Smooth muscle cell (in vitro differentiated cells): Measurements from ENCODE around the gene KRTAP22-1. TPM values are rescaled to one million over a fixed set of nuclear protein-coding genes. Genes with fewer than 3 reads are reported as not detected.

Source experiments
- DNase-seq: peaks from one replicate; lab custom pipeline; 2025; ENCODE audit not compliant: unreplicated experiment; lab: John Stamatoyannopoulos, UW
- H2AFZ ChIP-seq: fragments of 200-600 bp; sonication (generic); 2 replicates; pipeline ENCODE4 v1.6.0; 2016; ENCODE audit warnings: antibody characterized with exemption, low read depth, mild to moderate bottlenecking
- H3F3A ChIP-seq: fragments of 200-600 bp; sonication (generic); 2 replicates; pipeline ENCODE4 v1.6.0; 2017; ENCODE audit warnings: antibody characterized with exemption, low read depth
- H3K27ac ChIP-seq: fragments of 200-600 bp; sonication (generic); 2 replicates; pipeline ENCODE4 v1.5.1; 2016; ENCODE audit warnings: low read depth, mild to moderate bottlenecking
- H3K27me3 ChIP-seq: fragments of 200-600 bp; sonication (generic); 2 replicates; pipeline ENCODE4 v1.6.1; 2016; ENCODE audit warnings: low read depth, mild to moderate bottlenecking
- H3K36me3 ChIP-seq: fragments of 200-600 bp; sonication (generic); 2 replicates; pipeline ENCODE4 v1.5.1; 2016; ENCODE audit warnings: low read depth
- H3K4me1 ChIP-seq: fragments of 200-600 bp; sonication (generic); 2 replicates; pipeline ENCODE4 v1.5.1; 2016; ENCODE audit warnings: low read depth
- H3K4me2 ChIP-seq: fragments of 200-600 bp; sonication (generic); 2 replicates; pipeline ENCODE4 v1.6.0; 2016; ENCODE audit warnings: mild to moderate bottlenecking
- H3K4me3 ChIP-seq: fragments of 200-600 bp; sonication (generic); 2 replicates; pipeline ENCODE4 v1.5.1; 2016; ENCODE audit warnings: mild to moderate bottlenecking
- H3K79me2 ChIP-seq: fragments of 200-600 bp; sonication (generic); 2 replicates; pipeline ENCODE4 v1.6.0; 2016; ENCODE audit warnings: low read depth, mild to moderate bottlenecking
- H3K9ac ChIP-seq: fragments of 200-600 bp; sonication (generic); 2 replicates; pipeline ENCODE4 v1.6.0; 2016; ENCODE audit warnings: low read depth
- H3K9me3 ChIP-seq: fragments of 200-600 bp; sonication (generic); replicated peaks from 2 replicates; pipeline ENCODE4 v1.5.1; 2016; ENCODE audit warnings: low read depth
- H4K20me1 ChIP-seq: fragments of 200-600 bp; sonication (generic); 2 replicates; pipeline ENCODE4 v1.6.0; 2016; ENCODE audit warnings: low read depth
- WGBS: methylation state at CpG from one replicate; pipeline ENCODE4 v1.1.7; 2016; ENCODE audit warnings: low lambda C conversion rate; 5-methylcytosine and 5-hydroxymethylcytosine counted together
- polyA plus RNA-seq: library from polyadenylated mRNA; unstranded; fragments of >200 nt; fragmentation: Nextera tagmentation; extraction: Ambion mirVana; gene quantifications from 2 replicates; pipeline ENCODE4 v1.2.1, GENCODE V29; 2016
- total RNA-seq: library from RNA; depleted of rRNA; stranded (reverse); fragments of >200 nt; gene quantifications from 2 replicates; pipeline ENCODE4 v1.2.3, GENCODE V29; 2014
- TF ChIP-seq, protein P1 (sequence below): fragments of 200-600 bp; sonication (generic); IDR thresholded peaks from 2 replicates; pipeline ENCODE4 v1.5.1; 2017; ENCODE audit warnings: borderline replicate concordance, mild to moderate bottlenecking, antibody characterized with exemption; ENCODE audit not compliant: insufficient read depth, poor library complexity, severe bottlenecking

KRTAP22-1 gene
- not detected in 2 replicates for total RNA-seq
- not detected in 2 replicates for polyA plus RNA-seq

DNA sequence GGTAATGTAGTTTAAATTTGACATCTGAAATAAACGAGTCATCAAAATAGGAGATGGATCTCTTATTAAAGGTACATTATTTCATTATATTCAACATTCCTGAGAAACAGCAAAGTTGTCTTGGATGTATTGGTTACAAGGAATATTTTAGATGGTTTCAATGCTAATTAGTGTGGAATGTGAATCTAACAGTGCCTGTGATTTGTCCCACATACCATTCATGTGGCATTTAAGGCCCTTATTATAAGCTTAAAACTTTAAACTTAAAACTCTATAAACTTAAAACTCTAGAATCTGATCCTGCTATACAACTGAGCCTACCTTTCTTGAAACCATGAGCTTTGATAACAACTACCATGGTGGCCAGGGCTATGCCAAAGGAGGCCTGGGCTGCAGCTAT lies at the start of gene KRTAP22-1:
Gene KRTAP22-1, plus strand, starts transcription at position 301 of the 400 bp plus-strand sequence.
- Histone ChIP-seq H3K4me1 (no peaks in the 10 kb centered on the region), H2AFZ (no peak within 1 kb of the TSS), H3K9ac (no peak within 1 kb of the TSS), H3K36me3 (no peaks in the 10 kb centered on the region), H3F3A (no peaks in the 10 kb centered on the region), H3K79me2 (no peaks in the 10 kb centered on the region), H3K27ac (no peak within 1 kb of the TSS), H3K27me3 (no peaks in the 10 kb centered on the region), H3K4me3 (no peak within 1 kb of the TSS), H4K20me1 (no peaks in the 10 kb centered on the region), H3K4me2 (no peak within 1 kb of the TSS), H3K9me3 (no peaks in the 10 kb centered on the region)
- no peak for DNase-seq
- TF ChIP-seq, protein P1, sequence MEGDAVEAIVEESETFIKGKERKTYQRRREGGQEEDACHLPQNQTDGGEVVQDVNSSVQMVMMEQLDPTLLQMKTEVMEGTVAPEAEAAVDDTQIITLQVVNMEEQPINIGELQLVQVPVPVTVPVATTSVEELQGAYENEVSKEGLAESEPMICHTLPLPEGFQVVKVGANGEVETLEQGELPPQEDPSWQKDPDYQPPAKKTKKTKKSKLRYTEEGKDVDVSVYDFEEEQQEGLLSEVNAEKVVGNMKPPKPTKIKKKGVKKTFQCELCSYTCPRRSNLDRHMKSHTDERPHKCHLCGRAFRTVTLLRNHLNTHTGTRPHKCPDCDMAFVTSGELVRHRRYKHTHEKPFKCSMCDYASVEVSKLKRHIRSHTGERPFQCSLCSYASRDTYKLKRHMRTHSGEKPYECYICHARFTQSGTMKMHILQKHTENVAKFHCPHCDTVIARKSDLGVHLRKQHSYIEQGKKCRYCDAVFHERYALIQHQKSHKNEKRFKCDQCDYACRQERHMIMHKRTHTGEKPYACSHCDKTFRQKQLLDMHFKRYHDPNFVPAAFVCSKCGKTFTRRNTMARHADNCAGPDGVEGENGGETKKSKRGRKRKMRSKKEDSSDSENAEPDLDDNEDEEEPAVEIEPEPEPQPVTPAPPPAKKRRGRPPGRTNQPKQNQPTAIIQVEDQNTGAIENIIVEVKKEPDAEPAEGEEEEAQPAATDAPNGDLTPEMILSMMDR = no peak
- 0% methylated on average over 1 of the region's 1 CpG for WGBS

DNA sequence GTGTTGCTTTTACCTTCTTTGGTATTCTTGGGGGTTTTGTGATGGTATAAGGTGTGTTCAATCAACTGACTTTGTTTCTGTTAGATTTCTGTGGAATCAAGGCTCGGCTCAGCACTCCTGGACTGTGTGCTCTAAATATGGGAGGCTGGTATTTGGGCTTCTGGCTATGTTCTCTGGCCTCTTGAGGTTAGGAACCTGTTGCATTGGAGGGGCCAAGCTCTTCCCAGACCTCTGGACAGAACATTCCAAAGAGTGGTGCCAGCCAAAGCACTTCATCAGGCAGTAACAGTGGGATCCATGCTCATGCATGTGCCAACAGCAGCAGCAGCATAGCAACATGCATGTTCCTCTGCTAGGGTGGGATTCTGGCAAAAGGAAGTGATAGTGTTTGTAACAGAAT lies 48.1 kb upstream of the KRTAP22-1 start:
- no peak for DNase-seq
- no peaks in the 10 kb centered on the region for H3K36me3 ChIP-seq
- H3K4me1 ChIP-seq = no peaks in the 10 kb centered on the region
- no peaks in the 10 kb centered on the region for H3K9me3 ChIP-seq
- TF ChIP-seq, protein P1 = no peak
- no peaks in the 10 kb centered on the region for H3K79me2 ChIP-seq
- no peak overlapping the region for H3K27ac ChIP-seq
- H3F3A ChIP-seq = no peaks in the 10 kb centered on the region
- no peaks in the 10 kb centered on the region for H3K27me3 ChIP-seq
- H4K20me1 ChIP-seq = no peaks in the 10 kb centered on the region
- H3K9ac ChIP-seq = no peak overlapping the region
- H3K4me2 ChIP-seq = no peak overlapping the region
- no peak overlapping the region for H3K4me3 ChIP-seq
- 82% methylated on average over 1 of the region's 1 CpG for WGBS
- H2AFZ ChIP-seq = no peak overlapping the region

DNA sequence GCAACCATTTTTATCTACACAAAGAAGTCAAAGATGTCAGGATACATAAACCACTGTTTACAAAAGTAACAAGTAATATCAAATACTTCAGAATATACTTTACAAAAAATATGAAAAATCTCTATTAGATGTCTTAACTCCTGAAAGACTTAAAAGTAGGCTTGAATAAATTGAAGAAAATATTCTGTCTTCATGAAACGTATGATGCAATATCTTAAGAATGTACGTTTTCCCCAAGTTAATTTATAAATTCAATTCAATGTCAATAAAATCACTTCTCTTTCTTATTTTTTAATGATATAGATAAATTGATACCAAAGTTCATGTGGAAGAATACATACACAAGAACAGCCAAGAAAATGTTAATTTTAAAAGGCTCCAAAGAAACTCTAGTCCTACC lies 45.8 kb upstream of the KRTAP22-1 start:
- Histone ChIP-seq H3K4me2 (no peak overlapping the region), H3K79me2 (no peaks in the 10 kb centered on the region), H3K27ac (no peak overlapping the region), H3K36me3 (no peaks in the 10 kb centered on the region), H3K4me3 (no peak overlapping the region), H3K9ac (no peak overlapping the region), H3K9me3 (no peaks in the 10 kb centered on the region), H4K20me1 (no peaks in the 10 kb centered on the region), H3F3A (no peaks in the 10 kb centered on the region), H3K27me3 (no peaks in the 10 kb centered on the region), H3K4me1 (no peaks in the 10 kb centered on the region), H2AFZ (no peak overlapping the region)
- WGBS = 88% methylated on average over 2 of the region's 2 CpGs
- TF ChIP-seq, protein P1 = no peak
- DNase-seq = no peak

DNA sequence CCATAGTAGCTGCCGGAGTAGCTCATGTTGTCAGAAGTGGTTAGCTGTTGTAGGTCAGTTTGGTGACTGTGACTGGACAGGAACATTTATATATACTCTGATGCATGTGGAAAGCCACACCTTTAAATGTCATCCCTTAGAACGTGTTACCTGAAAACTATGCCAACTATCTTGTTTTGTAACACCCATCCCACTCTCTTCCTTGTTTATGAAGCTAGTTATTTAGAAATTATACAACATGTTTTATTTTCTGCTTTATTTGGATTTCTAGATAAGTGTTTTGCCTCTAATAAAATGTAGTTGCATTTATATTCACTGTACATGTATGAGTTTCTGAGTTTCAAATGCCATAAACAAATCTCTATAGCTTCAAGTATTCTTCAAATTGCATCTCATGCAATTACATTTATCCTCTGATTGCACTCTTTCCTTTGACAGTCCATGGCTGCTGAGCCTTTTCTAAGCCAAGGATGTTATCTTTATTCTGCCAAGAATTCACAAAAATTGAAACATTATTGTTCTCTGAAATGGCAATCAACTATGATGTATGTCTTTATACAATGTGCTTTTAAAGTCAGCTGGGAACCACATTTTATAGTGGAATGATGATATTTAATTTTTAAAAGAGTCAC lies 39.5 kb upstream of the KRTAP22-1 start, which contains the start of gene KRTAP19-7:
Gene KRTAP19-7, minus strand, starts transcription at position 51 of the 632 bp plus-strand sequence. Its CDS starts 25 bp downstream, at position 26.
- Histone ChIP-seq H3K79me2 (no peaks in the 10 kb centered on the region), H3K36me3 (no peaks in the 10 kb centered on the region), H3K4me3 (no peak within 1 kb of the TSS), H3K4me1 (no peaks in the 10 kb centered on the region), H3K9ac (no peak within 1 kb of the TSS), H3F3A (no peaks in the 10 kb centered on the region), H2AFZ (no peak within 1 kb of the TSS), H3K27me3 (no peaks in the 10 kb centered on the region), H4K20me1 (no peaks in the 10 kb centered on the region), H3K27ac (no peak within 1 kb of the TSS), H3K4me2 (no peak within 1 kb of the TSS), H3K9me3 (no peaks in the 10 kb centered on the region)
- TF ChIP-seq, protein P1 = no peak
- no peak for DNase-seq
- WGBS = 77% methylated on average over 2 of the region's 2 CpGs
